CD4-positive, alpha-beta T cell treated with Interleukin-4 for 4 hours (primary cell): Measurements from ENCODE around the gene SUPT5H.
A peak's percentile ranks its signal among the peaks of the same experiment; 100 is the strongest.

Experiments
- DNase-seq: peaks from one replicate; pipeline ENCODE4 v3.0.0-alpha.2; 2020

SUPT5H gene

GRCh38 chr19:39409208-39410016 is 36.0 kb upstream of the SUPT5H start:
- DNase-seq: peak; percentile 87

- DNase-seq: peak; percentile 64
Observed at GRCh38 chr19:39410017-39410830, 35.2 kb upstream of the SUPT5H start.

GRCh38 chr19:39410831-39411080 is 34.6 kb upstream of the SUPT5H start:
- no peak for DNase-seq

- DNase-seq: no peak
Observed at GRCh38 chr19:39411081-39411831, 34.1 kb upstream of the SUPT5H start.

GRCh38 chr19:39411832-39412099 is 33.6 kb upstream of the SUPT5H start:
- DNase-seq: peak; percentile 93

GRCh38 chr19:39412100-39412866 is 33.1 kb upstream of the SUPT5H start, which contains the start of gene PLEKHG2:
Gene PLEKHG2, plus strand, starts transcription at chr19:39412669. Its CDS starts 1,418 bp downstream, at chr19:39414087.
- peak; percentile 99 for DNase-seq

- no peak for DNase-seq
Observed at GRCh38 chr19:39412867-39413271, 32.5 kb upstream of the SUPT5H start.

- no peak for DNase-seq
Observed at GRCh38 chr19:39413272-39413910, 32.0 kb upstream of the SUPT5H start.

- no peak for DNase-seq
Observed at GRCh38 chr19:39413911-39414608, 31.3 kb upstream of the SUPT5H start.

- DNase-seq: no peak
Observed at GRCh38 chr19:39415111-39416046, 30.0 kb upstream of the SUPT5H start.

GRCh38 chr19:39416152-39417120 is 28.9 kb upstream of the SUPT5H start:
- DNase-seq: no peak

GRCh38 chr19:39417463-39418181 is 27.8 kb upstream of the SUPT5H start:
- DNase-seq: no peak

- DNase-seq: no peak
Observed at GRCh38 chr19:39419003-39419402, 26.4 kb upstream of the SUPT5H start.

GRCh38 chr19:39420769-39421168 is 24.6 kb upstream of the SUPT5H start:
- DNase-seq: no peak

GRCh38 chr19:39422020-39422419 is 23.4 kb upstream of the SUPT5H start:
- DNase-seq: no peak

- no peak for DNase-seq
Observed at GRCh38 chr19:39423258-39424086, 21.9 kb upstream of the SUPT5H start.

- no peak for DNase-seq
Observed at GRCh38 chr19:39424934-39425333, 20.4 kb upstream of the SUPT5H start.

GRCh38 chr19:39425744-39426143 is 19.6 kb upstream of the SUPT5H start:
- DNase-seq: no peak
